ENCODE measurements around the gene BEGAIN. TPM values are rescaled to one million over a fixed set of nuclear protein-coding genes. Genes with fewer than 3 reads are reported as not detected.

The BEGAIN gene
- polyA plus RNA-seq, 3 donors, result 1.8 to 3.0 (median 2.4) TPM

DNA sequence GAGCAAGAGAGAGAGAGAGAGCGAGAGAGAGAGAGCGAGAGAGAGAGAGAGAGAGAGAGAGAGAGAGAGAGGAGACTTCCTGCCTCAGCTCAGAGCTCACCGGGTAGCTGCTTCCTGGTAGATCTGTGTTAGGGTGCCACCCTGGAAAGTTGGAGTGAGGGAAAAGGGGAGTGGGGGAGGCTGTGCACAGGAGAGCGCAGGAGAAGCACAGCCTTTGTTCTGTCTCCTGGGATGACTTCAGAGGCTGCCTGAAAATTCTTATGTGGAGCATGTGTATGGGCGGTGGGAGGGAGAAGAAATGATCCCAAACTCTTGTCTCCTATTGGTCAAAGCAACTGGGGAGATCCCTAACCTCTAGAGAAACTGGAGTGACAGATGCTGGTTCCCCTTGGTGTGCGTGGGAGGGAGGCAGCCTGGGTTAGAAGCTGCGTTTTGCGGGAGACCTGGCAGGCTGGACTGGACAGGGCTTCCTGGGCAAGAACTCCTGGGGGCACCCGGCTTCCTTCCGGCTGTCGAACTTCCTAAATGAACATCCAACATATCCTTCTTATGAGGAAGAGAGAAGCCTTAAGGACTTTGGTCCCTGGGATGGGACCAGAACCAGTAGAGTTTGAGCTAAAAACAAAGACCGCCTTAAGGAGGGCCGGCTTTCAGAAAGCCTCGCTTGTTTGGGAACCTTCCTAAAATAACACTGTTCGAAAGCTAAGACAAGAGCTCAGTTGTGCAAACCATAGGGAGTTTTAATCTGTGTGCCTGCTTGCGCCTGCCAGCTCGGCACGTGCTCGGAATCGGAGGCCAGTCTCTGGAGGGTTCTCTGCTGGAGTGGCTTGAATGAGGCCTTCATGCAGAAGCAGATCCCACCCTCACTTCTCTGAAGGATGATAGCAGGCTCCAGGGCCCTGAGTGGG lies 30.4 kb upstream of the BEGAIN start:
- DNase-seq (ENCODE audit: extremely low read depth in 1 of 11, low read depth in 9 of 11, low spot score in 4 of 11), result no peak

DNA sequence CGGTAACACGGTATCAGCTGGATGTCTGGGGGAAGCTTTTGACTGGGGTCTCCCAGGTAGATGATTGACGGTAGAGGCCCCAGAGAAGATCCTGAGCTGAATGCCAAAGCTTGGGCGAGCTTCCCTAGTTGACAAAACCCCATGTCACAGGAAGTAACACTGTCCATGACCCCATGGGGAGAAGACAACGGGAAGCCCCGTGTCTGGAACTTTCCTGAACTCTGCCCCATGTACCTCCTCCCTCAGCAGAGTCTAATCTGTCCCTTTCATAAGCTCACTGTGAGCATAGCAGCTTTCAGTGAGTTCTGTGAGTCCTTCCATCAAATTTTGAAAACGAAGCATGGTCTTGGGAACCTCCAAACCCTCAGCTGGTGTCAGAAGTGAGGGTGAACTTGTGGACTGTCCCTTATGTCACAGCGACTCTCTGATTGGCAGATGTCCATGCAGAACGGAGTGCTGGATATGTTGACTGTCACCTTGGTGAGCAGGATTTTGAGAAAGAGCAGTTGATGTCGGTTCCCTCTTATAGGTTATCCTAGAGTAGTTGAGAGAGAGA lies 29.7 kb upstream of the BEGAIN start:
- DNase-seq (ENCODE audit: extremely low read depth in 1 of 11, low read depth in 9 of 11, low spot score in 4 of 11), result no peak

DNA sequence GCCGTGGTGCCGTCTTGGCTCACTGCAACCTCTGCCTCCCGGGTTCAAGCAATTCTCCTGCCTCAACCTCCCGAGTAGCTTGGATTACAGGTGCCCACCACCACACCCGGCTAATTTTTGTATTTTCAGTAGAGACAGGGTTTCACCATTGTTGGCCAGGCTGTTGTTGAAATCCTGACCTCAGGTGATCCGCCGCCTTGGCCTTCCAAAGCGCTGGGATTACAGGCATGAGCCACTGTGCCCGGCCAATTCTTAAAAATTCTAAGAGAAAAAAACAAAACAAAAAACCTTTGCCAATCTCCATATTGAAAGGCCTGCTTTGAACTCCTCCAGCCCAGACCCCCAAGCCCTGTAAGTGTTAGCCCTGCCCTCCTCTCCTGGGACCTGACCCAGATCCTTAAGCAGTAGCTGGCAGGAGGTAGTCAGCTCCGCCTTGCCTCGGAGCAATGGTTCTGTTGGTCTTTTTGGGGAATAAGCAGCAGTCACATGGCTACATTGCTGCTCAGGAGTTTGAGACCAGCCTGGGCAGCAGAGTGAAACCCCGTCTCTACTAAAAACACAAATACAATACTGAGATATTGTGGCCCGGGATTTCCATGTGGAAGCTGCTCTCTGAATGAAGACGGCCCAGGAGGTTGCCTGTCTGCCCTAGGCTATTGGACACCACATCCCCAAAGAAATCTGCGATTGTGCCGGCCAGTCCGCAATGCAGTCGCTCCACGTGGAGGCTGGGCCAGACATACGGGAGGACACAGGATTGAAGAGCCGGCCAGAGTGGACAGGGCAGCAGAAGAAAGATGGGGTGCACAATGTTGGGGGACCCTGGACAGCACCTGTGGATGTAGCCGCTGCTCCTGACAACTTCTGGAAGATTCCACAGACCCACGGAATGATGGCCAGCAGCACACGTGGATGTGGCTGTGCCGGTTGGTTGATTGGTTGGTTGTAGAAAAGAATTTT lies 28.8 kb upstream of the BEGAIN start:
- DNase-seq (ENCODE audit: extremely low read depth in 1 of 11, low read depth in 9 of 11, low spot score in 4 of 11), result no peak

DNA sequence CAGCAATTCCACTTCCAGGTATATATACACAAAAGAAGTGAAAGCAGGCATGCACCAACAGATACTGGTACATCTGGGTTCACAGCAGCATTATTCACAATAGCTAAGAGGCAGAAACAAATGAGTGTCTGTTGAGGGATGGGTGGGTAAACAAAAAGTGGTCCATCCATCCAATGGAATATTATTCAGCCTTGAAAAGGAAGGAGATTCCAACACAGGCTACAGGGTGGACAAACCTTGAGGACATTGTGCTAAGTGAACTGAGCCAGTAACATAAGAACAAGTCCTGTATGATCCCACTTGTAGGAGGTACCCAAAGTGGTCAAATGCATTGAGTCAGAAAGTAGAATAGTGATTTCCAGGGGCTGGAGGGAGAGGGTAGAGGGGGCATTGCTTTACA lies 27.6 kb upstream of the BEGAIN start:
- DNase-seq (ENCODE audit: extremely low read depth in 1 of 11, low read depth in 9 of 11, low spot score in 4 of 11), result no peak

DNA sequence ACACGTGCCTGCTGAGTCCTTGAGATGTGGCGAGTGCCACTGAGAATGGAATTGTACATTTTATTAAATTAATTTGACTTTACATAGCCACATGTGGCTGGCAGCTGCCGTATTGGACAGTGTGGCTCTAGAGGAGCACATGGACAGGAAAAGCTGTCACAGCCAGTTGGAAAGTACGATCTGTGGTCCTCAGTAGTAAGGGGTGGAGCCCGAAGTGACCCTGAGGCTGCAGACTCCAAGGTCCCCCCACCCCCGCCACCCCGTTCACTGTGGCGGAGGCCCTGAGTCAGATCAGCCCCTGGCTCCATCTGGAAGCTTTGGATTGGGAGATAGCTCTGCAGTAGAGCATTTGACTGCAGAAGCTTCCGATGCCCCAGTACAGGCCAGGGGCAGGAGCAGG lies 25.8 kb upstream of the BEGAIN start:
- DNase-seq (ENCODE audit: extremely low read depth in 1 of 11, low read depth in 9 of 11, low spot score in 4 of 11), result no peak

DNA sequence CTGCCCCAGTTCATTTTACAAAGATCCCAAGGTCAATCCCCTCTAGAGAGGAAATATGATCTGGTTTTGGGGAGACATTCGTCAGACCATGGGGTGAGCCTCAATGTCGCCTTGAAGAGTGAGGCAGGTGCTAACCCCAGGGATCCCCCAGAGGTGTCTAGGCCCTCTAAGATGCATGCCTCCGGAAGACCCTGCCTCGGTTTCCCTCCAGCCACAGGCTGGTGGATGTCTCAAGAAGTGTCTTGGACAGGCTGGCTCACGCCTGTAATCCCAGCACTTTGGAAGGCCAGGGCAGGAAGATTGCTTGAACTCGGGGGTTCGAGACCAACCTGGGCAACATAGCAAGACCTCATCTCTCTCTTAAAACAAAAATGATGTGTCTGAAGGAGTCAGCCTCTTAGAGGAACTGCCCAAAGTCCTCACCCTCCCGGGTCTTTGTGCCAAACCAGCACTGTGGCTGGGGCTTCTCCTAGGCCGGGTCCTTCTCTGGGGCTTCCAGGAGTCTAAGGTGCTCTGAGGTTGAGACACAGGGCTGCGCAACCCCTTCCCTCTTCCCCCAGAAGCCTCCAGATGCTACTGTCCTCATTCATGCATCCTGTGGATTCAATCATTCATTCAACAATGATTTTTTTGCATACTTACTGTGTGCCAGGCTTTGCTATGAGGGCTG lies 24.7 kb upstream of the BEGAIN start:
- no peak for DNase-seq (ENCODE audit: extremely low read depth in 1 of 11, low read depth in 9 of 11, low spot score in 4 of 11)

DNA sequence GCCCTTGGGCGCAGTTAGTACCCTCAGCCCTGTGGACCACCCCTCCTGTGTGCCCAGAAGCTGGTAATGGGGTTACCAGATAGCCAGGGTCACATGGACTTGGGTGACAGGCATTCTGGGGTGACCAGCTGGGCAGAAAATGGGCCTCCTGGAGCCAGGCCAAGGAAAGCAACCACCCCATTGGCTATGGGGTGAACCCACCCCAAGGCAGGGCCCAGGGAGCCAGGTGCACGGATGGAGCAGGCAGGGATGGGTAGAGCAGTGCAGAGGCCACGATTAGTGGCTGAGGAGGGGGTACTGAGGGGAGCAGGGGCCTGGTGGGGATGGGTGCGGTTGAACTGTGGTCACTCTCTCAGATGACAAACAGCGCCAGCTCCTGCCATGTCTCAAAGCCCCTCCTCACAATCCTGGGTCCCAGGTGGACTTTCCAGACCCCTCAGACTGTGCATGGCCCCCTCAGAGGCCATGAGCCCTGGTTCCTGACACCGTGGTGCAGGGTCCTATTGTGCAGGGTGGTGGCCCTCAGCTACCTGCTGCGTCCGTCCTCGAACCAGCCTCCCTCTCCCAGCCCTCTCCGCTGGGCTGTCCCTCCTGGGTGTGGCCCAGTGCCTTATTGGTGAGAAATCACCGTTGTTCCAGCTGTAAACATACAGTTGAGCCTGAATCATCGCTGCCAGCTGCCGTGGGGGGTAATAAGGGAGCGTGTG lies 23.4 kb upstream of the BEGAIN start:
- DNase-seq (ENCODE audit: extremely low read depth in 1 of 11, low read depth in 9 of 11, low spot score in 4 of 11), result no peak

DNA sequence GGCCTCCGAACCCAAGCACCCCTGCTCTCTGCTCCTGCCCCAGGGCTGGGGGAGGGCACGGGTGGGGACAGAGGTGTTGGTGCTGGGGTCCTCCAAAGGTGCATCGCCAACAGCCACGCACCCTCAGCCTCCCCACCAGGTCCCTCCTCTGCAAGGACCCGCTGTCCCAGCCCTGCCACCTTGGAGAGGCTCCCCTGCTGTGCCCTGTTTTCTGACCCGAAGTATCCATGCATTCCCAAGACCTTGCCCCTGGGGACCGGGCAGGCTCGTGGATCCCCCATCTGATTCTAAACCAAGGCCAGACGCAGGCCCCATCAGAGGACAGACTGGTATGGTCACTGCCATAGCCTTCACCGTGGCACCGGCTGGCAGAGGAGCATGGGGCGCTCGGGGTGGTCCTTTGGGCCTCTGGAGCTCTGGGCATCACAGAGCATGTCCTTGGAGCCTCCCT lies 22.7 kb upstream of the BEGAIN start:
- DNase-seq (ENCODE audit: extremely low read depth in 1 of 11, low read depth in 9 of 11, low spot score in 4 of 11), result no peak

DNA sequence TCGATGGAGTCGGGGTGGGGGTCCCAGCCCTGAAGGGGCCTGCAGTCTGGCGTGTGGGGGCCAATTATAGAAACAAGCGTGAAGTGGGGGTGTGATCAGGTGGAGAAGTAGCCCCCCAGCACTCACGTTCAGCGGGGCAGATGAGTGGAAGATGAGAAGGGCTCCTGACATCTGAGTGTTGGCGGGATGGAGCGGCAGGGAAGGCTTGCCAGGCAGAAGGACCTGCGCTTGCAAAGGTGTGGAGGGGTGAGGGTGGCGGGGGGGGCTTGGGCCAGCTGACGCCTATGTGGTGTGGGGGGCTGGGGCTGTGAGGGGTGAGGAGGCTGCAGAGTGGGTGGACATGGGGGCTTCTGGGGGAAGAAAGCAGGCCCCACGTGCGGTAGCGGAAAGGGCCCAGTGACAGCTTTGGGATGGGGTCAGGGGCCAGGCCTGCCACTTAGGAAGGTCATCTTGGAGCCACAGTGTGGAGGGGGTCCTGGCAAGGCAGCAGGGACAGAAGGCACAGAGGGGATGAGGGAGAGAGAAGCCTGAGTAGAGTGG lies 22.2 kb upstream of the BEGAIN start:
- no peak for DNase-seq (ENCODE audit: extremely low read depth in 1 of 11, low read depth in 9 of 11, low spot score in 4 of 11)

DNA sequence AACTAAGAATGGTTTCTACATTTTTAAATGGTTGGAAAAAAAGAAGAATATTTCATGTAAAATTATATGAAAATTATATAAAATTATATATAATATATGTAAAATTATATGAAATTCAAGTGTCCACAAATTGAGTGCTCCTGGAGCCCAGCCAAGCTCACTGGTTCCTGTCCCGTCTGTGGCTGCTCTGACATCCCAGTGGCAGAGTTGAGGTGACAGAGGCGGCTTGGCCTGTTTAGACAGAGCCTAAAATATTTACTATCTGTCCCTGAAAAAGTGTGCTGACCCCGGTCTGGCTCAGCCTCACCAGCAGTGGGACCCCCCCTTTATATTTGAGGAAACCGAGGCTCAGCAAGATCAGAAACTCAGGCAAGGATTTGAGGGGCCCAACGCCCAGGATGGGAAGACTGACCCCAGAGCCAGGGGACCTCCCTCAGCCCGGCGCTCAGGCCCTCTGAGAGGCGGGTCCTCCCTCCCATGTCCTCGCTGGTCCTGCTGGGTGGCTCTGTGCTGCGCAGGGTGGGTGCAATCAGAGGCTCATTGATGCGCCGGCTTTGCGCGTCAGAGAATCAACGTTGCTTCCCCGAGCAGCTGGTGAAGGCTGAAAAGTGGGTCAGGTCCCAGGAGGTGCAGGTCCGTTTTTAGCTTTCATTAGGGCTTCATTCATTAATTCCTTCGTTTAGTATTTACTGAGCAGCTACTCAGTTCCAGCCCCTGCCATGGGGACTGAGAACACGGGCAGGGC lies 21.5 kb upstream of the BEGAIN start:
- no peak for DNase-seq (ENCODE audit: extremely low read depth in 1 of 11, low read depth in 9 of 11, low spot score in 4 of 11)

DNA sequence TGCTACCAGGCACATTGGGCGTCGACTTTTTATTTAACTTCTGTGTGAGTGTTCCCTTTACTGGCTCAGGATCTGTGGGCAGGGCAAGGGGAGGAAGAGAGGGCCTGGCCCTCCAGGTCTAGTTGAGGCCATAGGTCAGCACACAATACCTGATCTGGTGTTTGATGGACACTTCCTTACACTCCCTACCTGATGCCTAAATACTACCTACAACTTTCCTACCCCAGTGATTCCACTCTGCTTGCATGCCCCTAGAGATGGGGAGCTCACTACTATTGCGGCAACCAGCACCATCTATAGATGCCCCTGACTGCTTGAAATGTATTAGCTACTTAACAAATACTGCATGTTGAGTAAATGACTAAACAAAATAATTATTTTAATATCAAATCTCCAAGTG lies 20.8 kb upstream of the BEGAIN start:
- DNase-seq (ENCODE audit: extremely low read depth in 1 of 11, low read depth in 9 of 11, low spot score in 4 of 11), result no peak

DNA sequence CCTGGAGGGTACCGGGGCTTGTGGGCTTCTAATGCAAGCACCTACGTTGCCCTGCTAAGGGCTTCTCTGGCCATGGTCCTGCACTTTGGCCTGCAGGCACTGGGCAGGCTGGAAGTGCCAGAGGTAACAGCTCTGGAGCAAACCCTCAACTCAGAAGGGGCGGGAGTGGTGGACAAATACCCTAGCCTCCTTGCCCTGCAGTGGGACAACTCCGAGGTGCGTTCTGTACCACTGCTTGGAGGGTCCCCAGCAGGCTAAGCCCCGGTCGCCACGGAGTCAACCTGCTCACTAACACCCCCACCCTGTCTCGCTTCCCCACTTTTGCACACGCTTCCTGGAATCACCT lies 20.4 kb upstream of the BEGAIN start:
- DNase-seq (ENCODE audit: extremely low read depth in 1 of 11, low read depth in 9 of 11, low spot score in 4 of 11), result no peak

DNA sequence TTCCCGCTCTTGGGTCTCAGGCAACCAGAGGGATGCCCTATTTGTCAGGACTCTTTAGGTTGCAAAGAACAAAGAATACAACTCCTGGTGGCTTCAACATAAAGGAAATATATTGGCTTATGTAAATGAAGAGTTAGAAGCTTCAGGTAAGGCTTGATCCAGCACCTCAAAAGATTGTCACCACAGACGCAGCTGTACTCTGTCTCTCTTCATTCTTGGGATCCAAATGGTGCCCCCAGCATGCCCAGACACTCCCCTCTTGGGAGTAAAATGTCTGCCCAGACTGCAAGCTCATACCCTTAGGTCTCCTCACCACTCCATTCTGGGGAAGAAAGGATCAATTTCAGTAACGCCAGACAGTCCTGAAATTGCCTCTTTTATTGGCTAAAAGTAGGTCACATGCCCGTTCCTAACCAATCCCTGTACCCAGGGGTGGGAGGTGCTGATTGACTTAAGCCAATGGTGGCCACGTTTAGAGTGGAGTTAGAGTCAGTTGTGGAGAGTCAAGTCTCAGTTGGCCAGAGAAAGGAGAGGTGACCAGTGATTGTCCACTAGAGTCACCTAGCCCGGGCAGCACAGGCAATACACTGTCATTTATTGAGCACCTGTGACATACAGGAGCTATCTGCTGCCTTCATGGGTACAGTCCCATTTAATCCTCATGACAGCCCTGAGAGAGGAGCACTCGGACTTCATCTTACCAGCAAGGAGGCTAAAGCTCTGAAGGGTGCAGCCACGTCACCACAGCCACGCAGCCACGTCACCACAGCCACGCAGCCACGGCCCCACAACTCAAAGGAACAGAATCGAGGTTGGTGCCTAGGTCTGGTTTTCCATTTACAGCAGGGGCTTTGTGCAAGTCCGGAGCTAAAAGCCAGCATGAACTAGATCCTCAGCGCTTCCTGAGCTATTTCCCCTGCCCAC lies 19.7 kb upstream of the BEGAIN start:
- DNase-seq (ENCODE audit: extremely low read depth in 1 of 11, low read depth in 9 of 11, low spot score in 4 of 11), result no peak

DNA sequence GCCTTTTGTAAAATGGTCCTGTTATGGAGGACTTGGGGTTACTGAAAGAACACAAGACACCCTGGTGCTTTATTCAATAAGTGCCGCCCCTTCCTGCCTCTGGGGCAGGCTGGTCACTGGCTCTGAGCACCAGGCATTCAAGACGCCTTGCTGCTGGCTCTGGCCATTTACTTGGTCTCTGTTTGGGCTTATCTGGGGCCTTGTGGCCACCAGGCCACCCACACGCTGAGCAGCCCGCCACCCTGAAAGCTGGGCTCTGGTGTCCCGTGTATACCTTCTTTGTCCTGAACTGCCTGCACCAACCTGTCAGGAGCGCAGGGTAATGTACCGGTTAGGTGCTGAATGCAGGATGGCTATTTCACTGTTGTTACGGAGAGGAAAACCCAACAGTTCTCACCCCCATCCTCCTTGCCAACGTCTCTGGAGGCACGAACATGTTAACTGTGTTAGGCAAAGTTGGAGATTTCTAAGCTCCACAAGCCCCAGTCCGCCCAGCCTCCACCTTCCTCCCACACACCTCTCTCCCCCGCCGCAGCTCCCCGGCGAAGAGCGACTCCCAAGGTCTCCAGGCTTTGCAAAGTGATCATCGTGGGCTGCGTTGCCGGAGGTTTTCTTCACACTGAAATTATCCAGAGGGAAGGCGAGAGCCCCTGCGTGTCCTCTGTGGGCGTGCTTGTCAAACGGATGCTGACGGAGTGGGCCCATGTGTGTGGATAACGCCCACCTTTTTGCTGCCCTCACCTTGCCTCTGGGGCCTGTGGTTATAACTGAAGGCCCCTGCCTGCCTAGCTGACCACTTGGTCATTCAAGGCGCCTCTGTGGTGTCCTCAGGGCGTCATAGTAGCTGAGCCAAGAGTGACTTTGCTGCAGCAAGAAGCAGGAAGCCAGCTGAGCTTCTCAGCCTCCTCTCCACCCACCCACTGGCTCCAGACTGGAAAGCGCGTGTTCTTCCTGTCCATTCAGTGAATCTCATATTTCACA lies 18.8 kb upstream of the BEGAIN start:
- no peak for DNase-seq (ENCODE audit: extremely low read depth in 1 of 11, low read depth in 9 of 11, low spot score in 4 of 11)

DNA sequence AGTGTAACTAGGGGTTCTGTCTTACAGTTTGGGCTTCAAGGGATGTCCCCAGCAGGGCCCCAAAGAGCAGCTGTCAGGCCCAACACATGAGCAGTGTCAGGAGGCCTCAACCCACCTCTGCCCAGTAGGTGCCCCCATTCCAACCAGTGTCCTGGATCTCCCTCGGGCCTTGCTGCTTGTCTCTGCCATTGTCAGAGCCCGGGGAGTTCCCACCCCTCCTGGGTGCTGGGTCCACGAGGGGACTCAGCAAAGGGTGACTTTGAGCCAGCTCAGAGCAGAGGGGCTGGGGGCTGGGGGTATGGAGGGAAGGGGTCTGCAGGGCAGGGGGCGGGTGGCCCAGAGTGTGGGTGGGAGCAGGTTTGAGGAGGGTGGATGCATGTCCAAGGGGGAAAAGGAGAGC lies 18.0 kb upstream of the BEGAIN start:
- DNase-seq (ENCODE audit: extremely low read depth in 1 of 11, low read depth in 9 of 11, low spot score in 4 of 11), result no peak

DNA sequence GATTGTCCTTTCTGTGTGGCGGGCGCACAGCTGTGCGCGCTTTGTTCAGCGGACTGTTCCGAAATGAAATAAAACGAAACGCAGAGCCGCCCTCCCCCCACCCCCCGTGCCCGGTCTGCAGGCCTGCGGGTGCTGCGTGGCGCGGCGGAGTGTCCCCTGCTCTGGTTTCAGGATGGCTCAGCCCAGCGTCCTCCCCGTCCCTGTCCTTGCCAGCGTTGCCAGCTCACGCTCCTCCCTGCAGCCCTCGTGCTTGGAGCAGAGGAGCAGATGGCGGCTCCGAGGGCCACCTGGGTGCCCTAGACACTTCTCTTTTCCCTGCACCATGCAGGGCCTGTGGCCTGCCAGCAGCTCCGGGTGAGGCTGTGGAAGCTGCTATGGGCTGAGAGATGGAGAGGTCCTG lies 17.5 kb upstream of the BEGAIN start:
- no peak for DNase-seq (ENCODE audit: extremely low read depth in 1 of 11, low read depth in 9 of 11, low spot score in 4 of 11)
